Kasumi-1 (cell line): Measurements from ENCODE around the gene PTPN11.
"Not testable (repeated sequence)": the region's sequence is repeated elsewhere in the genome, so short reads cannot be mapped to it uniquely, and the experiment has no call there.

Source experiments
- DNase-seq, 2 experiments: peaks; one replicate each; lab custom pipeline; 2025; lab: John Stamatoyannopoulos, UW

Gene PTPN11

DNA sequence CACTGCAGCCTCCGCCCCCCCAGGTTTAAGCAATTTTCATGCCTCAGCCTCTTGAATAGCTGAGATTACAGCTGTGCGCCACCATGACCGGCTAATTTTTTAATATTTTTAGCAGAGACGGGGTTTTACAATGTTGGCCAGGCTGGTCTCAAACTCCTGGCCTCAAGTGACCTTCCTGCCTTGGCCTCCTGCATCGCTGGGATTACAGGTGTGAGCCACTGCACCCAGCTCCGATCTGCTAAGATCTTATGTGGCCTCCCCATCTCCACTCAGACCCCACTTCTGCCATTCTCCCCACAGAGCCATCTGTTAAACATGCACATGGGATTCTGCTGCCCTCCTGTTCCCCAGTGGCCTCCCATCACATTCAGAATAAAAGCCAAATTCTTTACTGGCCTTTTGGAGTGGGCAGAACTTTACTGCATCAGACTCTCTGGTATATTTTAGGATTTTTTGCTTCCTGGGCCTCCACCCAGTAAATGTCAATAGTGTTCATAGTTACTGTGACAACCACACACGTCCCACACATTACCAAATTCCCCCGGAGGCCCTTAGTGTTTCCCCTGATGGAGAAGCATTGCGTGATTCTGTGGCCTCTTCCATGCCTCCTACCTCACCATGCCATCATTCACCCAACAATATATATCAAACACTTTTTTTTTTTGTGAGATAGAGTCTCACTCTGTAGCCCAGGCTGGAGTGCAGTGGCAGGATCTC lies 96.3 kb downstream of the PTPN11 start:
- no peak for DNase-seq

DNA sequence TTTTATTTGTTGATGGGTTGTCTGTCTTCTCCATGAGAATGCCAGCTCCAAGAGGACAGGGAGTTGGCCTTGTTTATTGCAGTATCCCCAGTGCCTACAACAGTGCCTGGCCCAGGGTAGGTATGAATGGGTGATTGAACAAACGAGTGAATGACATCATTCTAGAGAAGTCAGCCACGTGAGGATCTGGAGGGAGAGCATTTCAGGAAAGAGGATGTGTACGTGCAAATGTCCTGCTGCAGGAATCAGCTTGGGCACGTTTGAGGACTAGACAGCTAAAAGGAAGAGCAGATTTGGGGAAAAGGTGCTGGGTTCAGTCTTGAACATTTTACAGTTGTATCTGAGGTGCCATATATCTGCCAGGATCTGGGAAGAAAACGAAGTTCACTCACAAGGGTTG lies 97.1 kb downstream of the PTPN11 start:
- DNase-seq: no peak

DNA sequence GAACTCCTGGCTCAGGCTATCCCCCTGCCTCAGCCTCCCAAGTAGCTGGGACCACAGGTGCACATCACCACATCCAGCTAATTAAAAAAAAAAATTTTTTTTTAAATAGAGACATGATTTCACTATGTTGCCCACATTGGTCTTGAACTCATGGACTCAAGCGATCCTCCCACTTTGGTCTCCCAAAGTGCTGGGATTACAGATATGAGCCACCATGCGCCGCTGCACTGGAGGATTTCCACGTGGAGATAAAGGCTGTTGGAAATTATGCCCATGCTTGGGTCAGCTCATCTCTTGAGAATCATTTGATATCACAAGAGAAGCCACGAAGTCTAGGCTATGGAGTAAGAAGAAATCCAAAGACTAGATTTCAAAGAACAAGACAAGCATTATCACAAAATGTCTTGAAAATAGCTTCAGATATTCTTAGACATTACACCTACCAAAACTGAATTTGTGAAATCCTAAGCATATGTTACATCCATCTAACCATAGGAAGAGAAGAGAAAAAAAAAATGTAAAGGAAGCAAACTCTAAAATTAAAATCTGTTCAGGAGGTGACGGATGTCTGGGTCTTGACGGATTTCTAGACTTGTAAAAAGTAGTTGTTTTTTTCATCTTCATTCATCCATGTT lies 99.1 kb downstream of the PTPN11 start:
- DNase-seq: no peak

DNA sequence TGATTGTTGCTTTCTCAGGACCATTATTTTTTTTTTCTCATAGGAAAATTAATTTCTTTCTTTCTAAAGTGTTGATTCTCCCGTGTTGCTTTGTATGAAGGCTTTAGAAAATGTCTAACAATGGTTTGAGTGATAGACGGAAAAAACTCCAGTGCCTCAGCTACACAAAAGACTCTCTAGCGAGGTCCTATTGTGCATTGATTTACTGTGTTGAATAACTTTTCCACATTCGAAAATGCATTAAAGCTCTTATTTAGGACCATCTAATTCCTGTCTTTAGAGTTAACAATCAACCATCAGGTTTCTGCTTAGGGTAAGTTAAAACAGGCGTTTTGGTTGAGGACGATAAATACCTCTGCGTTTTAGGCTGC lies 99.6 kb downstream of the PTPN11 start:
- DNase-seq: no peak

DNA sequence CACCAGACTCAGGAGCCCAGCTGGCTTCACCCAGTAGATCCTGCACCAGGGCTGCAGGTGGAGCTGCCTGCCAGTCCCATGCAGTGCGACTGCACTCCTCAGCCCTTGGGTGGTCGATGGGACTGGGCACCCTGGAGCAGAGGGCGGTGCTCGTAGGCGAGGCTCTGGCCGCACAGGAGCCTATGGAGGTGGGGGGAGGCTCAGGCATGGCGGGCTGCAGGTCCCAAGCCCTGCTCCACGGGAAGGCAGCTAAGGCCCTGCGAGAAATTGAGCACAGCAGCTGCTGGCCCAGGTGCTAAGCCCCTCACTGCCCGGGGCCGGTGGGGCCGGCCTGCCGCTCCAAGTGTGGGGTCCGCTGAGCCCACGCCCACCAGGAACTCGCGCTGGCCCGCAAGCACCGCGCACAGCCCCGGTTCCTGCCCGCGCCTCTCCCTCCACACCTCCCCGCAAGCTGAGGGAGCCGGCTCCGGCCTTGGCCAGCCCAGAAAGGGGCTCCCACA lies 101.1 kb downstream of the PTPN11 start:
- DNase-seq: not testable (repeated sequence)

DNA sequence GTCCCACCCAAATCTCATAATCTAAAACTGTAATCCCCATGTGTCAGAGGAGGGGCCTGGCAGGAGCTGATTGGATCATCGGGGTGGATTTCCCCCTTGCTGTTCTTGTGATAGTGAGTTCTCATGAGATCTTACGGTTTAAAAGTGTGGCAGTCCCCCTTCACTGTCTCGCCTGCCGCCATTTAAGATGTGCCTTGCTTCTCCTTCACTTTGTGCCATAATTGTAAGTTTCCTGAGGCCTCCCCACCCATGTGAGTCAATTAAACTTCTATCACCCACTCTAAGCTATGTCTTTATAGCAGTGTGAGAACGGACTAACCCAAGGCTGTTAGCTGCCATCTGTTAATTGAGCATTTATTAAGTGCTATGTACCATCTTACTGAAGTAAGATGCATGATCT lies 105.1 kb downstream of the PTPN11 start:
- no peak for DNase-seq

DNA sequence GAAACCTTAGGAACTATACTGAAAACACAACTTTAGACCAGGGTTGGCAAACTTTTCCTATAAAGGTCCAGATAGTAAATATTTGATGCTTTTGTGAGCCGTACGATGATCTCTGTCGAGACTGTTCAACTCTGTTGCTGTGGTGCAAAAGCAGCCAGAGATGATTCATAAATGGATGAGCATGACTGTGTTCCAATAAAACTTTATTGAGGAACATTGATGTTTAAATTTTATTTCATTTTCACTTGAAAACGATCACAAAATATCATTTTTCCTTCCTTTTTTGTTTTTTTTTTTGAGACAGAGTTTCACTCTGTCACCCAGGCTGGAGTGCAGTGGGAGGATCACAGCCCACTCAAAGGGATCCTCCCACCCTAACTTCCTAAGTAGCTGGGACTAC lies 105.5 kb downstream of the PTPN11 start:
- no peak for DNase-seq

DNA sequence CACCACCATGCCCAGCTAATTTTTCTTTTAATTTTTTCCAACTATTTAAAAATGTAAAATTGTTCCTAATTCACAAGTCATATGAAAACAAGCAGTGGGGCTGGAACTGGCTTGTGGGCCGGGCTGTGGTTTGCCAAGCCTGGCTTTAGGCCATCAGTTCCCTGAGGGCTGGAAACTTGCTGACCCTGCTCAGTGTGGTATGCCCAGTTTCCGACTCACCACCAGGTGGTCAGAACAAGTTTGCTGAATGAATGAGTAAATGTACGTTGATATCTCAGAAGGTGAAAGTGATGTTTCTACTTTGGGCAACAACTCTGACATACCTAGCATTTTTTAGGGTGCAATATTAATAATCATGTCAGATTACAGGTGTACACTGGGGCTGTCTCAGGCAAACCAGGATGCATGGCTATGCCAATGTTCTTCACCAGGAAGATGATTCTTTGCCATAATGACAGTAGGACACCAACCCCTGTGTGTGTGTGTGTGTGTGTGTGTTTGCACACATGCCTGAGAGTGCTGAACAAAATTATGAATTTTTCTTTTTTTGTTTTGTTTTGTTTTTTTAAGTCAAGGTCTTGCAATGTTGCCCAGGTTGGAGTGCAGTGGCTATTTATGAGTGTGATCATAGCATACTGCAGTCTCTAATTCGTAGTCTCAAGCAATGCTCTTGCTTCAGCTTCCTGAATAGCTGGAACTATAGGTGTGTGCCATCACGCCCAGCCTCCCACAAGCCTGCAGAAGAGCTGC lies 106.1 kb downstream of the PTPN11 start:
- DNase-seq: no peak

DNA sequence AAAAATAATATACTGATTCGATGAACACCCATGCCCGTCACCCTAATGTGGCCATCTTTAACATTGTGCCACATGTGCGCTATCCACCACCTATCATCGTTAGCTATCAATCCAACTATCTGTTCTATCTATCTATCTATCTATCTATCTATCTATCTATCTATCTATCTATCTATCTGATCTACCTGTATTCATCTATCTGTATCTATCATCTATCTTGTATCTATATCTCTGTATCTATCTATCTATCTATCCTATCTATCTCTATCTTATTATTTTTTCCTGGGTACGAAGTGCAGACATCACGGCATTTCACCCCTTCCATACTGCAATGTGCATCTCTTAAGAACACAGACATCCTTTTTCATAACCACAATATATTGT lies 106.7 kb downstream of the PTPN11 start:
- no peak for DNase-seq

DNA sequence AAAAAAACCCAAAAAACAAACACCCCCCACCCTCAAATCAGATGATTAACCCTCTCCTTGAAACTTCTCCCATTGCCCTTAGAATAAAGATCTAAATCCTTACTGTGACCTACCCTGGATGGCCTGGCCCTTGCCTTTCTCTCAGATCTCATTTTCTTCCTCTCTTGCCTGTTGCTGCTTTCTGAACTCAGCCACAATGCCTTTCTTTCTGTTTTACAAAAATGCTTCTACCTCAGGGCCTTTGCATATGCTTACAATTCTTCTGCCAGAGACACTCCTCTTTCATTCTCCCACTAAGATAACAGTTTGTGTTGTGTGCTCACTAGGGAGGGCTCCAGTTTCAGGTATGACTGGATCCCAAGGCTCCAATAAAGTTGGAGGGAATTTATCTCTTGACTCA lies 108.3 kb downstream of the PTPN11 start:
- DNase-seq: no peak

DNA sequence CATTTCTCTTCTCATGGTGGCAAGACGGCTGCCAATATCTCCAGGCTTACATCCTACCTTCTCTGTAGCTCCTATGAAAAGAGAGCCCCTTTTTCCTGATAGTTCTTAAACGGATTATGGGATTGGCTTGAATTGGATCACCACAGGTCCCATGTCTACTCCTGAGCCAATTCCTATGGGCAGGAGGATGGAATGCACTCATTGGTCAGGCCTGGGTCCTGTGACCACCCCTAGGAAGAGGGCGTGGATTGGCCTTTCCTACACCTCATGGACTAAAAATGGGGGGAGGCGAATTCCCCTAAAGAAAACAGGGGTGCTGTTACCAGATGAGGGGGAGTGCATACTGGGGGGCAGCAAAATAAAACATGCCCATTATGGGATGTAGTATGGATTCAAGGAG lies 108.8 kb downstream of the PTPN11 start:
- DNase-seq: no peak

DNA sequence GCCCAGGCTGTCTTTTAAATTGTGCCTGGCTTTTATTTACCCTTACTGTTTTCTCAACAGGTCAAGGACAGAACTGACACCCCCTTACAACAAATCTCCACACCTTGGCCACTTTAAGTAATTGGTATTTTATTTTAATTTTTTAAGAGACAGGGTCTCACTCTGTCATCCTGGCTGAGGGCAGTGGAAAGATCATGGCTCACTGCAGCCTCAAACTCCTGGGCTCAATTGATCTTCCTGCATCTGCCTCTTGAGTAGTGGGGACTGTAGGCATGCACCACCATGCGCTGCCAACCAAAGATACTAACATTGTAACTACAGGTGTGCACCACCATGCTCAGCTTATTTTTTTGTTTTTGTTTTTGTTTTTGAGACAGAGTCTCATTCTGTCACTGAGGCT lies 109.8 kb downstream of the PTPN11 start:
- DNase-seq: no peak

DNA sequence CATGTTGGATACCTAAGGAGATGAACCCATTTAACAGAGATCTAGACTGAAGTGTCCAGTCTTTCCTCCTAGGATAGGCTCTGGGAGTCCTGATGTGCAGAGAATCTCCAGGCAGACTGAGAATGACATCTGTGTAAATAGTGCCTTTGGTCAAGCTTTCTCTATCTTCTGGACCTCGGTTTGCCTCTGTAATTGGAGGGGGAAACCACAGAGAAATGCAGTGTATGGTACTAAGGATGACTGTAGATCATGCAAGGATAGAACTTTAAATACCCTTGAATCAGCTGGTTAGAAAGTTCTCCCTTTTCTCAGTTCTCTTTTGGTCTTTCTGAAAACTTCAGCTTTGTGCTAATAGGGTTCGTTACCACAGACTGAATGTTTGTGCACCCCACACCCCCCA lies 112.2 kb downstream of the PTPN11 start:
- no peak for DNase-seq

DNA sequence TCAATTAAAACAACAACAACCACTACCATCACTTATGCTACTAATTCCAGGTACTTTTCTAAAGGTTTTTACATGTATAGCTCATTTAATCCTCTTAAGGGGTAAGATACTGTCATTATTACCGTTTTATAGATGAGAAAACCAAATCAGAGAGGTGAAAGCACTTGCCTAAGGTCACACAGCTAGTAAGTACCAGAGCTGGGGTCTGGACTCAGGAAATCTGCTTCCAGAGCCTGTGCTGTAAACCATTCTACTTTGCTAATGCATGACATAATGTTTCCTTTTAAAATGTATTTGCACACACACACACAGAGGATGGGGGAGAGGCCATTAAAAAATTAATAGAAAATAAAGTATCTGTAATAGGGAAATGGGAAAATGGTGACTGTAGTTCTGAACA lies 113.4 kb downstream of the PTPN11 start:
- DNase-seq: no peak

DNA sequence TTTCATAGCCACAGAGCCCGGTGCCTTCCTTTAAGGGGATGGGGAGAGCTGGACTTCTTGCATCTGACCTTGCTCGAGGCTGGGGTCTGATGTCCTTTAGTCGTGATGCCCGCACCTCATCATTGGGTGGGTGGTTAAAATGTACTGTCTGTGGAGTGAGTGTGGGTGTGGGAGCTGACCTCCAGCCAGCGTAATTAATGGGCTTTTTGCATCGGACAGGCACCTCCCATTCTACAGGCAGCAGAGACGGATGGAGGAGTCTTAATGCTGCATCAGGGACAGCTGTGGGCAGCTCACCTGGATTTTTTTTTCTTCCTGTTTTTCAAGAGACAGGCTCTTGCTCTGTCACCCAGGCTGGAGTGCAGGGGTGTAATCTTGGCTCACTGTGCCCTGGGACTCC lies 114.8 kb downstream of the PTPN11 start:
- no peak for DNase-seq

DNA sequence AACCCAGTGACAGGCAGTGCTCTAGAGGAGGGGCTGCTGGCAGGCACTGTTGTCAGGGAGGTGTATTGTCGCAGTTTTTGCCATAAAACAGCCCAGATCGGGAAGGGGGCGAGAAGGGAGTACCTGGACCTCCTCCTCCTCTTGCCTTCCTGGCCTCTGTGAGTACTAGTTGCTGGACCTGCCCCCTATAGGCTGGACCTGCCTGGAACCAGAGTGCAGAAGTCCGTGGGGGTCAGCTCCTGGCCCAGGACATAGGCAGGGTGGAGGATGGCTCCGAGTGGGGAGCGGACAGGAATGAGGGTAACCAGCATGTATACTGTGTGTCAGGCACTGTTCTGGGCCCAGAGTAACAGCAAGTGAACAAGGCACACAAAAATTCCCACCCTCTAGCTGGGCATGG lies 116.3 kb downstream of the PTPN11 start:
- DNase-seq: no peak

DNA sequence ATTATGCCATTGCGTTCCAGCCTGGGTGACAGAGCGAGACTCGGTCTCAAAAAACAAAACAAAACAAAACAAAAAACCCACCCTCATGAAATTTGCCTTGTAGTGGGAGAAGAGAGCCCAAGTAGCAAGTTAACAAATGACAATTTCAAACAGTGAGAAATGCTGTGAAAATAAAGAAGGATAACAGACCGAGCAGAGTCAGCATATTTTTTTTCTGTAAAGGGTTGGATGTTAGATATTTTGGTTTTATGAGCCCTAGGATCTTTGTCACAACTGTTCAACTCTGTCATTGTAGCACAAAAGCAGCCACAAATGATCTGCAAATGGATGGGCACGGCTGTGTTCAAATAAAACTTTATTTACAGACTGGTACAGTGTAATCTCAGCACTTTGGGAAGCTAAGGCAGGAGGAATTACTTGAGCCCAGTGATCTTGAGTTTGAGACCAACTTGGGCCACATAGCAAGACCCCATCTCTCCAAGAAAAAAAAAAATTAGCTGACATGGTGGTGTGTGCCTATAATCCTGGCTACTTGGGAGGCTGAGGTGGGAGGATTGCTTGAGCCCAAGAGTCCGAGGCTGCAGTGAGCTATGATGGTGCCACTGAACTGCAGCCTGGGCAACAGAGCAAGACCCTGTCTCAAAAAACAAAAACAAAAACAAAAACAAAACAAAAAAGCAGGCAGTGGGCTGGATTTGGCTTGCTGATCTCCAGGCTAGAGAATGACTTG lies 117.1 kb downstream of the PTPN11 start:
- no peak for DNase-seq

DNA sequence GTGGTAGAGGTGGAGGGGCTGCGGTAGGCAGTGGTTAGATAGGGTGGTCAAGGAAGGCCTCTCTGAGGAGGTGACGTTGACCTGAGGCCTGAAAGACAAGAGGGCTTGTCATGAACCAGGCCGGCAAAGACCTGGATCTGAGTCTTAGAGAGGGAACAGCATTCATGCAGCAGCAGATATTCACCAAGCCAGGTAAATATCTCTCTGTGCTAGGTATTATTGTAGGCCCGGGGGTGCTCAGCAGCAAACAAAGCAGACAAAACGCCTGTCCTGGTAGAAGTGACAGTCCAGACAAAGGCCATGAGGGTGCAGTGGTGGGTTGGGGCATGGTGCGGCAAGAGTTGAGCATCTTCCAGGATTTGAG lies 117.6 kb downstream of the PTPN11 start:
- no peak for DNase-seq

DNA sequence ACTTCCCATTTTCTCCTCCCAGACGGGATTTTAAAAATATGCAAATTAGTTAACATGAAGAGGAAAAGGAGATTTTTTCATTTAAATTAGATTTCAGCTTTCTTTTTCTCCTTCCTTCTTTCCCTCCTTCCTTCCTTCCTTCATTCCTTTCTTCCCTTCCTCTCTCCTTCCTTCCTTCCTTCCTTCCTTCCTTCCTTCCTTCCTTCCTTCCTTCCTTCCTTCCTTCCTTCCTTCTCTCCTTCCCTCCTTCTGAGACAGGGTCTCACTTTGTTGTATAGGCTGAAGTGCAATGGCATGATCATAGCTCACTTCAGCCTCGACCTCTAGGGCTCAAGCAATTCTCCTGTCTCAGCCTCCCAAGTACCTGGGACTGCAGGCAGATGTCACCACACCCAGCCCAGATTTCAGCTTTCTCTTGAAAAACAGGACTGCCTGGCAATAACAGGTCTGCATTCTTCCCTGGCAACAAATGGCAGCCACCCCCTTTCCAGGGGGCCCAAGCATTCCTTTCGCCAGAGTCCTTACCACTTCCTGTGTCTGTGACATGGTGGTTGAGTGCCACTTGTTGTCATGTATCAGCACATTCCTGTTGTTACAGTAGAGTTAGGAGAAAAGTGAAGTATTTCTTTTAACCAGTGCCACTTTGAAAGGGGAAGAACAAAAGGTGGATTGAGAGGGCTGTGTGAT lies 119.1 kb downstream of the PTPN11 start:
- peak; percentile 28 to 41 for DNase-seq

DNA sequence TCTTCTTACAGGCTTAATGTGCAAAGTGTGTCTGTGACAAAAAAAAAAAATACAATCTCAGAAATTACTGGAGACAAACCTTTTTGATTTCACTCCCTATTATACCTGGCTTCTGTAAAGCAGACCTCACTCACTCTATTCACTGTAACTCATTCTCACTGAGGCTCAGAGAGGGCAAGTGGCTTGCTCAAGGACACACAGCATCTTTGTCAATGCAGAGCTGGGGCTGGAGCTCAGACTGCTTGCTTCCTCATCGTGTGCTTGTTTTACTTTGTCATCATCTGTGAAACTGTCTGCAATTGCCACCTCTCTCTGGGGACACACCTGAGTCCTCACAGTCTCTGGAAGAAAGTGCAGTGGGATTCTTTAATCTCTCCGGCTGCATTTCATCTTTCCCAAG lies 120.0 kb downstream of the PTPN11 start:
- DNase-seq: no peak

DNA sequence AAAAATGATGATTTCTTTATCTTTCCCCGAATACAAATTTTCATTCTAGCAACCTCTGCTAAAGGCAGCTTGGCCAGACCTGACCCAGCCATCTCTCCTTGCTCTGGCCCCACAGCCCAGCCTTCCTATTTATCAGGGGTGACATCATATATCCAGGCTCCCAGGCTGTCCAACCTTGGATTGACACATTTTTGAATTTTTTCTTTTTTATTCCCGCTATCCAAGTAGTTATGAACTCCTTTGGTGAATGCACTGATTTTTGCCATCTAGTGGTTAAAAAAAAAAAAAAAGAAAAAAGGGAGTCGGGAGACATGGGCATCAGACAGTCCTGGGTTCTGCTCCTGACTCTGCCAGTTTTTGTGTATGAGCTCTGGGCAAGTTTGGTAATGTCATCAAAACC lies 120.5 kb downstream of the PTPN11 start:
- DNase-seq: no peak

DNA sequence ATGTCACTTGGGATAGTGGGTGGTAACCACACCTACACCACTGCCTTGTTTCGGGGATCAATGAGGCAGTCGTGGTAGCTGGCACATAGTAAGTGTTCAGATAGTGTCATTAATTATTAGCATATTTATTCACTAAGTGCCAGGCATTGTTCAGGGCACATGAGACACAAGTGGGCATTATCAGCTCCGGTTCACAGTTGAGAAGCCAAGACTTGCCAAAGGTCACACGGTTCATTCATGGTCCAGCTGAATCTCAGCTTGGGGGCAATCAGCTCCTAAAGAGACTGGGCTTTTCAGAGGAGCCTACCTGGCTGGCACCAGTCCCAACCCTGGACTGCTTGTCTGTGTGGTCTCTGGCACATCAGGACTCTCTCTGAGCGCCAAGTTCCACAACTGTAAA lies 121.3 kb downstream of the PTPN11 start:
- DNase-seq: no peak
